Measurements from ENCODE around the gene SOX10.
"Not testable (repeated sequence)": the region's sequence is repeated elsewhere in the genome, so short reads cannot be mapped to it uniquely, and the experiment has no call there.

DNA sequence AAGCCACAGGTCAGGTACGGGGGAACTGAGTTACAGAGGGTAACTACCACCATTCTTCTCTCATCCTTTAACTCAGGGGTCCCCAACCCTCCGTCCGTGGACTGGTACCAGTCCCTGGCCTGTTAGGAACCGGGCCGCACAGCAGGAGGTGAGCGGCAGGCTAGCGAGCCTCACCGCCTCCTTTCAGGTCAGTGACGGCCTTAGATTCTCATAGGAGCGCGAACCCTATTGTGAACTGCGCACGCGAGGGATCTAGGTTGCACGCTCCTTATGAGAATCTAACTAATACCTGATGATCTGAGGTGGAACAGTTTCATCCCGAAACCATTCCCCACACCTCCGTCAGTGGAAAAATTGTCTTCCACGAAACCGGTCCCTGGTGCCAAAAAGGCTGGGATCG, 31.7 kb downstream of the SOX10 start:
- TF ChIP-seq EP300 (IDR thresholded peaks at IDR 0.05): not testable (repeated sequence)
- TF ChIP-seq, protein P1, sequence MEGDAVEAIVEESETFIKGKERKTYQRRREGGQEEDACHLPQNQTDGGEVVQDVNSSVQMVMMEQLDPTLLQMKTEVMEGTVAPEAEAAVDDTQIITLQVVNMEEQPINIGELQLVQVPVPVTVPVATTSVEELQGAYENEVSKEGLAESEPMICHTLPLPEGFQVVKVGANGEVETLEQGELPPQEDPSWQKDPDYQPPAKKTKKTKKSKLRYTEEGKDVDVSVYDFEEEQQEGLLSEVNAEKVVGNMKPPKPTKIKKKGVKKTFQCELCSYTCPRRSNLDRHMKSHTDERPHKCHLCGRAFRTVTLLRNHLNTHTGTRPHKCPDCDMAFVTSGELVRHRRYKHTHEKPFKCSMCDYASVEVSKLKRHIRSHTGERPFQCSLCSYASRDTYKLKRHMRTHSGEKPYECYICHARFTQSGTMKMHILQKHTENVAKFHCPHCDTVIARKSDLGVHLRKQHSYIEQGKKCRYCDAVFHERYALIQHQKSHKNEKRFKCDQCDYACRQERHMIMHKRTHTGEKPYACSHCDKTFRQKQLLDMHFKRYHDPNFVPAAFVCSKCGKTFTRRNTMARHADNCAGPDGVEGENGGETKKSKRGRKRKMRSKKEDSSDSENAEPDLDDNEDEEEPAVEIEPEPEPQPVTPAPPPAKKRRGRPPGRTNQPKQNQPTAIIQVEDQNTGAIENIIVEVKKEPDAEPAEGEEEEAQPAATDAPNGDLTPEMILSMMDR (IDR thresholded peaks at IDR 0.05): not testable (repeated sequence)

All from tibial nerve (tissue), 4 donors.